ENCODE data around the gene CEP128.

The CEP128 gene

GRCh38 chr14:80699861-80700260, 241.7 kb downstream of the CEP128 start:
- TF ChIP-seq CTCF (IDR thresholded peaks at IDR 0.05; ENCODE audit: borderline replicate concordance, insufficient read depth, low read depth, low read length) = no peak
- H3K4me3 ChIP-seq (ENCODE audit: low read depth, low read length) = no peak overlapping the region

DNA sequence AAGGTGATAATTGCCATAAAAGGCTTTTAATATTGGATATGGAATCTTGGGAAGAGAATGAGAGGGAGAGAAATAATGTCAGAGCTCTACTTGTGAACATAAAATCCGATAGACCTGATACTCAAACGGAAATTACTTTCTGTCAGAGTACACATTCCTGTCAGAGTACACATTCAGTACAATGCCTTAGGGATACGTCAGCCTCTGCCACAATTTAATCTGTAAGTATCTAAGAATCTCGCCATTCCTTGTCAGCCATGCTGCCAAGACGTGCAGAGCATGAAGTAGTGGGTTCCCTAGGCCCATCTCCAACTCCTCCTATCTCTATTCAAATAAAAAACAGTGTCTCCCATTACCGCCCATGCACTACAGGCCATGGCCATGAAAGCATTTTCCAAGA, 242.6 kb downstream of the CEP128 start:
- TF ChIP-seq CTCF (IDR thresholded peaks at IDR 0.05; ENCODE audit: borderline replicate concordance, insufficient read depth, low read depth, low read length) = no peak

GRCh38 chr14:80695869-80696268, 245.7 kb downstream of the CEP128 start:
- TF ChIP-seq CTCF (IDR thresholded peaks at IDR 0.05; ENCODE audit: borderline replicate concordance, insufficient read depth, low read depth, low read length) = no peak
- H3K4me3 ChIP-seq (ENCODE audit: low read depth, low read length) = no peak overlapping the region

More for the DNA sequence above, 242.6 kb downstream of the CEP128 start:
- H3K4me3 ChIP-seq (ENCODE audit: low read depth, low read length) = no peak overlapping the region

DNA sequence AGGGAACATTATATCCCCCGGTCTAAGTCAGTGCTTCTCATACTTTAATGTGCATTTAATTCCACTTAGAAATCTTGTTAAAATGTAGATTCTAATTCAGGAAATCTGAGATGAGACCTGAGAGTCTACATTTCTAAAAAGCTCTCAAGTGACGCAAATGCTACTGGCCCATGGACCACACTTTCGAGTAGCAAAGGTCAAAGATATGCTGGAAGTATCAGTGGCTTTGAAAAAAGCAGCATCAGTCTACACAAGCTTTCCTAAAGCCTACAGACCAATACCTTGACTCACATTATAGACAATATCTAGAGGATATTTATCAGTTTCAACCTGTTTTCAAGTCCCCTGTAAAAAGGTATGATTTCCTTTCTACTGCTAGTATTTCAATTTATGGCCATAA, 248.6 kb downstream of the CEP128 start:
- H3K4me3 ChIP-seq (ENCODE audit: low read depth, low read length) = no peak overlapping the region
- no peak for TF ChIP-seq CTCF (IDR thresholded peaks at IDR 0.05; ENCODE audit: borderline replicate concordance, insufficient read depth, low read depth, low read length)

GRCh38 chr14:80681651-80682050, 259.9 kb downstream of the CEP128 start:
- TF ChIP-seq CTCF (IDR thresholded peaks at IDR 0.05; ENCODE audit: borderline replicate concordance, insufficient read depth, low read depth, low read length) = no peak
- H3K4me3 ChIP-seq (ENCODE audit: low read depth, low read length) = no peak overlapping the region

DNA sequence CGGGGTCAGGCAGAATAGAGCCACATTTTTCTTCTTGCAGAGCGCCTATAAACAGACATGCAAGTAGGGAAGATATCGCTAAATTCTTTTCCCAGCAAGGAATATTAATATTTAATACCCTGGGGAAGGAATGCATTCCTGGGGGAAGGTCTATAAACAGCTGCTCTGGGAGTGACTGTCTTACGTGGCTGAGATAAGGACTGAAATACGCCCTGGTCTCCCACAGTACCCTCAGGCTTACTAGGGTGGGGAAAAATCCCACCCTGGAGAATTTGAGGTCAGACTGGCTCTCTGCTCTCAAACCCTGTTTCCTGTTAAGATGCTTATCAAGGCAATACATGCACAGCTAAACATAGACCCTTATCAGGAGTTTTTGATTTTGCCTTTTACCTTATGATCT, 262.3 kb downstream of the CEP128 start:
- no peak for TF ChIP-seq CTCF (IDR thresholded peaks at IDR 0.05; ENCODE audit: borderline replicate concordance, insufficient read depth, low read depth, low read length)
- H3K4me3 ChIP-seq (ENCODE audit: low read depth, low read length) = no peak overlapping the region

DNA sequence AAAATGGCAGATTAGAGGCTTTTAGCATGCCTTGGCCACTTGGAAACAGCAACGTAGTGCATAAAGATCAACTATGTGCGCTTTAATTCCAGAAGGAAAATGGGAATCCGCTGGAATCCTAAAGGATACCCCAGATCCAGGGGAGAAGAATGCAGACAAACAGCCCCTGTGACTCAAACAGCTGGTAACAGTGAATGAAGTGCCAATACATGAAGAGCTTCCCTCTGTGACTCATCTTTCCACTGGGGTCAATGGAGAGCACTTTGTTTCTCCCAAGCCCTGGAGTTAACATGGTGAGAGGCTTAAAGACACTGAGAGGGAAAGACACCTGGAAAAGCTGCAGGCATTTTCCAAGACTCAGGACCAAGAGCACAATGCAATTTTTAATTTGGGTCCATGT, 263.1 kb downstream of the CEP128 start:
- TF ChIP-seq CTCF (IDR thresholded peaks at IDR 0.05; ENCODE audit: borderline replicate concordance, insufficient read depth, low read depth, low read length) = no peak
- H3K4me3 ChIP-seq (ENCODE audit: low read depth, low read length) = no peak overlapping the region
